Measurements from ENCODE around the gene EMILIN3. TPM values are rescaled to one million over a fixed set of nuclear protein-coding genes. Genes with fewer than 3 reads are reported as not detected.

Gene EMILIN3
- total RNA-seq, 1 donor from 2014 or later: 0.20 TPM

- peaks cover 48% of the 10 kb centered on the region for H3K27me3 Mint-ChIP-seq (ENCODE audit: low read depth, unreplicated experiment)
- no peaks in the 10 kb centered on the region for H4K20me1 ChIP-seq (ENCODE audit: insufficient read depth, low read length)
- TF ChIP-seq, protein P1, sequence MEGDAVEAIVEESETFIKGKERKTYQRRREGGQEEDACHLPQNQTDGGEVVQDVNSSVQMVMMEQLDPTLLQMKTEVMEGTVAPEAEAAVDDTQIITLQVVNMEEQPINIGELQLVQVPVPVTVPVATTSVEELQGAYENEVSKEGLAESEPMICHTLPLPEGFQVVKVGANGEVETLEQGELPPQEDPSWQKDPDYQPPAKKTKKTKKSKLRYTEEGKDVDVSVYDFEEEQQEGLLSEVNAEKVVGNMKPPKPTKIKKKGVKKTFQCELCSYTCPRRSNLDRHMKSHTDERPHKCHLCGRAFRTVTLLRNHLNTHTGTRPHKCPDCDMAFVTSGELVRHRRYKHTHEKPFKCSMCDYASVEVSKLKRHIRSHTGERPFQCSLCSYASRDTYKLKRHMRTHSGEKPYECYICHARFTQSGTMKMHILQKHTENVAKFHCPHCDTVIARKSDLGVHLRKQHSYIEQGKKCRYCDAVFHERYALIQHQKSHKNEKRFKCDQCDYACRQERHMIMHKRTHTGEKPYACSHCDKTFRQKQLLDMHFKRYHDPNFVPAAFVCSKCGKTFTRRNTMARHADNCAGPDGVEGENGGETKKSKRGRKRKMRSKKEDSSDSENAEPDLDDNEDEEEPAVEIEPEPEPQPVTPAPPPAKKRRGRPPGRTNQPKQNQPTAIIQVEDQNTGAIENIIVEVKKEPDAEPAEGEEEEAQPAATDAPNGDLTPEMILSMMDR (IDR thresholded peaks at IDR 0.05; ENCODE audit: insufficient read depth, low read depth, low read length): no peak
- TF ChIP-seq EZH2 (IDR thresholded peaks at IDR 0.05; ENCODE audit: insufficient read depth, low read length): no peak
- peaks cover 17% of the 10 kb centered on the region for H3K27me3 ChIP-seq (ENCODE audit: insufficient read depth, low read length)
- H3K9ac ChIP-seq (ENCODE audit: low read length): no peak overlapping the region
- no peaks in the 10 kb centered on the region for H3K79me2 ChIP-seq (ENCODE audit: insufficient read depth, low read length)
- peaks cover 7% of the 10 kb centered on the region for H3K36me3 Mint-ChIP-seq (ENCODE audit: low read depth, unreplicated experiment)
- H2AFZ ChIP-seq (ENCODE audit: low read depth, low read length): no peak overlapping the region
- FAIRE-seq (no peak), DNase-seq (ENCODE audit: low read depth) (no peak)
- no peaks in the 10 kb centered on the region for H3K4me1 ChIP-seq (ENCODE audit: insufficient read depth, low read length)
- no peak overlapping the region for H3K4me2 ChIP-seq (ENCODE audit: low read length)
- peaks cover 7% of the 10 kb centered on the region for H3K9me3 ChIP-seq (ENCODE audit: insufficient read depth, low read depth, low read length)
- H3K4me3 Mint-ChIP-seq (ENCODE audit: unreplicated experiment): no peak overlapping the region
- no peak overlapping the region for H3K27ac Mint-ChIP-seq (ENCODE audit: unreplicated experiment)
- H3K4me3 ChIP-seq (ENCODE audit: insufficient read depth, low read depth, low read length): no peak overlapping the region
- peaks cover 22% of the 10 kb centered on the region for H3K9me3 Mint-ChIP-seq (ENCODE audit: unreplicated experiment)
- no peaks in the 10 kb centered on the region for H3K4me1 Mint-ChIP-seq (ENCODE audit: low read depth, unreplicated experiment)
- no peaks in the 10 kb centered on the region for H3K36me3 ChIP-seq (ENCODE audit: insufficient read depth, low read length)
- H3K27ac ChIP-seq (ENCODE audit: low read depth, low read length): no peak overlapping the region
These were observed 4.8 kb upstream of the EMILIN3 start for GRCh38 chr20:41371371-41371770.

DNA sequence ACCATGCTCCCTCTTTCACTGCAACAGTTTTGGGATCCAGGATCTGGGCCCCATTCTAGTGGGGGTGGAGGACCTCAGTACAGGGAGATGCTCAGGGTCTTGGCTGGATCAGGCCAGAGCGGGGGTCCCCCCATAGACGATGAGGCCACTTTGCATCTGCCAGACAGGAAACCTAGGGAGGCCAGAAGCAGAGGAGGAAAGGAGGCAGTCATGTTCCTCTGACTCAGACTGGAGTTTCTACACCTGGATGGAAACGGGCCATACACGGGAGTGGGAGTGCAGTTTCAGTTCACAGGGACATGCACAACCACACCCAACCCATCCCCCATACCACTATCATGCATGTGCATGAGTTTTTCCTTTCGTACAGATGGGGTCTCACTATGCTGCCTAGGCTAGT, 3.6 kb upstream of the EMILIN3 start:
- H3K9ac ChIP-seq (ENCODE audit: low read length): no peak overlapping the region
- Mint-ChIP-seq H3K27me3 (ENCODE audit: low read depth, unreplicated experiment) (peaks cover 45% of the 10 kb centered on the region), H3K9me3 (ENCODE audit: unreplicated experiment) (peaks cover 22% of the 10 kb centered on the region), H3K4me3 (ENCODE audit: unreplicated experiment) (no peak overlapping the region), H3K36me3 (ENCODE audit: low read depth, unreplicated experiment) (peaks cover 4% of the 10 kb centered on the region), H3K27ac (ENCODE audit: unreplicated experiment) (no peak overlapping the region), H3K4me1 (ENCODE audit: low read depth, unreplicated experiment) (no peaks in the 10 kb centered on the region)
- no peaks in the 10 kb centered on the region for H3K4me1 ChIP-seq (ENCODE audit: insufficient read depth, low read length)
- no peak for FAIRE-seq
- no peak for DNase-seq (ENCODE audit: low read depth)
- H2AFZ ChIP-seq (ENCODE audit: low read depth, low read length): no peak overlapping the region
- H3K36me3 ChIP-seq (ENCODE audit: insufficient read depth, low read length): no peaks in the 10 kb centered on the region
- no peaks in the 10 kb centered on the region for H4K20me1 ChIP-seq (ENCODE audit: insufficient read depth, low read length)
- H3K9me3 ChIP-seq (ENCODE audit: insufficient read depth, low read depth, low read length): peaks cover 7% of the 10 kb centered on the region
- no peak for TF ChIP-seq EZH2 (IDR thresholded peaks at IDR 0.05; ENCODE audit: insufficient read depth, low read length)
- TF ChIP-seq, protein P1 (IDR thresholded peaks at IDR 0.05; ENCODE audit: insufficient read depth, low read depth, low read length): no peak
- no peak overlapping the region for H3K4me3 ChIP-seq (ENCODE audit: insufficient read depth, low read depth, low read length)
- no peak overlapping the region for H3K27ac ChIP-seq (ENCODE audit: low read depth, low read length)
- peaks cover 25% of the 10 kb centered on the region for H3K27me3 ChIP-seq (ENCODE audit: insufficient read depth, low read length)
- no peaks in the 10 kb centered on the region for H3K79me2 ChIP-seq (ENCODE audit: insufficient read depth, low read length)
- H3K4me2 ChIP-seq (ENCODE audit: low read length): no peak overlapping the region

DNA sequence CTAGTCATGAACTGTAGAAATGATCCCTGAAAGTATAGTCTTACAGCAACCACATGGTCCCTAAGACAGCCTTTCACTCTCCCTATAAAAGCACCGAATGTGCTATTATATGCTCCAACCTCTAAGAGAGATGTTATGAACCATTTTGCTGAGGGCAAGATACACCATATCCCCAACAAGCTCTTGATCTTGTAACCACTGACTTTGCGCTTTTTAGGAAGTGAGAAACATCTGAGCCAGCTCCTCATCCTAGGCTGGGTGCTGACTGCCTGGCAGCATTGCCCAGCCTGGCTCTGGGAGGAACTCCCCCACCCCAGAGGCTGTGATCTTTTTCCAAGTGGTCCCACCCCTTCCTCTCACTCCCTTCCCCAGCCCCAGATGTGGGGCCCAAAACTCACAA, 3.1 kb upstream of the EMILIN3 start:
- H3K27ac ChIP-seq (ENCODE audit: low read depth, low read length): no peak overlapping the region
- DNase-seq (ENCODE audit: low read depth) (no peak), FAIRE-seq (no peak)
- H3K4me1 ChIP-seq (ENCODE audit: insufficient read depth, low read length): no peaks in the 10 kb centered on the region
- no peaks in the 10 kb centered on the region for H3K36me3 ChIP-seq (ENCODE audit: insufficient read depth, low read length)
- peaks cover 4% of the 10 kb centered on the region for H3K36me3 Mint-ChIP-seq (ENCODE audit: low read depth, unreplicated experiment)
- peaks cover 22% of the 10 kb centered on the region for H3K9me3 Mint-ChIP-seq (ENCODE audit: unreplicated experiment)
- no peaks in the 10 kb centered on the region for H4K20me1 ChIP-seq (ENCODE audit: insufficient read depth, low read length)
- peaks cover 49% of the 10 kb centered on the region for H3K27me3 Mint-ChIP-seq (ENCODE audit: low read depth, unreplicated experiment)
- H3K4me1 Mint-ChIP-seq (ENCODE audit: low read depth, unreplicated experiment): no peaks in the 10 kb centered on the region
- H3K9ac ChIP-seq (ENCODE audit: low read length): no peak overlapping the region
- H3K9me3 ChIP-seq (ENCODE audit: insufficient read depth, low read depth, low read length): peaks cover 7% of the 10 kb centered on the region
- H3K27ac Mint-ChIP-seq (ENCODE audit: unreplicated experiment): no peak overlapping the region
- TF ChIP-seq, protein P1 (IDR thresholded peaks at IDR 0.05; ENCODE audit: insufficient read depth, low read depth, low read length): no peak
- TF ChIP-seq EZH2 (IDR thresholded peaks at IDR 0.05; ENCODE audit: insufficient read depth, low read length): no peak
- H2AFZ ChIP-seq (ENCODE audit: low read depth, low read length): no peak overlapping the region
- no peak overlapping the region for H3K4me3 ChIP-seq (ENCODE audit: insufficient read depth, low read depth, low read length)
- peaks cover 26% of the 10 kb centered on the region for H3K27me3 ChIP-seq (ENCODE audit: insufficient read depth, low read length)
- no peak overlapping the region for H3K4me2 ChIP-seq (ENCODE audit: low read length)
- no peak overlapping the region for H3K4me3 Mint-ChIP-seq (ENCODE audit: unreplicated experiment)
- no peaks in the 10 kb centered on the region for H3K79me2 ChIP-seq (ENCODE audit: insufficient read depth, low read length)

Measured in astrocyte (in vitro differentiated cells and primary cell).